Motor neuron (in vitro differentiated cells): ENCODE data around the gene SH3TC2. TPM values are rescaled to one million over a fixed set of nuclear protein-coding genes. Genes with fewer than 3 reads are reported as not detected.
A peak's percentile ranks its signal among the peaks of the same experiment; 100 is the strongest.

Experiments used
- ATAC-seq, 8 experiments: fragments of 200-7000 bp; cut with Tn5 transposase; replicated peaks in 6 of 8; 2 replicates each; pipeline ENCODE4 v1.8.0; 2021; ENCODE audit warnings: mild to moderate bottlenecking in 8 of 8, moderate library complexity in 8 of 8
- H3K27ac ChIP-seq, 2 donors: fragments of 250-450 bp; sonication (Bioruptor Pico); 2 replicates each; pipeline ENCODE4 v1.9.0; 2021; ENCODE audit warnings: antibody characterized with exemption in 2 of 2, mild to moderate bottlenecking in 2 of 2, moderate library complexity in 1 of 2
- H3K4me1 ChIP-seq, 2 donors: fragments of 250-450 bp; sonication (Bioruptor Pico); replicated peaks in 1 of 2; 2 replicates each; pipeline ENCODE4 v1.6.1; 2021; ENCODE audit warnings: antibody characterized with exemption in 2 of 2, mild to moderate bottlenecking in 2 of 2, moderate library complexity in 1 of 2
- H3K4me3 ChIP-seq, 5 donors: fragments of 250-450 bp; sonication (Bioruptor Pico); 2 replicates each; pipeline ENCODE4 v1.9.0; 2021; ENCODE audit warnings: antibody characterized with exemption in 5 of 5, mild to moderate bottlenecking in 5 of 5, moderate library complexity in 4 of 5
- WGBS, 10 experiments: fragments of 450-650 bp; shearing (Covaris generic); methylation state at CpG; one replicate each; pipeline ENCODE4 v1.0.0; 2022; 5-methylcytosine and 5-hydroxymethylcytosine counted together
- in situ Hi-C, 9 experiments: fragments of 400-800 bp; cut with MboI; loops; one replicate each; pipeline ENCODE4 v1.15.0; 2021; ENCODE audit warnings: low sequenced_read_pairs in 9 of 9, low pct_unique_long_range_greater_than_20kb in 2 of 9; ENCODE audit not compliant: unreplicated experiment in 9 of 9
- total RNA-seq, 8 experiments: library from RNA; unstranded; fragments of 300-600 nt; gene quantifications; 2 replicates each; pipeline versions ENCODE4 v1.2.3 to v1.2.4, GENCODE V29; 2022

The SH3TC2 gene
- total RNA-seq, 8 experiments from 2014 or later, result 0.11 to 51.6 (median 0.93) TPM

GRCh38 chr5:149018909-149019443 is 43.9 kb downstream of the SH3TC2 start:
- Histone ChIP-seq H3K27ac (no peak overlapping the region), H3K4me1 (no peaks in the 10 kb centered on the region), H3K4me3 (no peak overlapping the region)
- ATAC-seq, result peak in 2 of 8 experiments; percentile 54 to 64
- in situ Hi-C loops, result no loop called here
- WGBS, 10 experiments, result 0 to 73% (median 49%) methylated on average over 1 to 2 of the region's 2 CpGs; no CpG with 5 or more reads in 2 of the 10 experiments

GRCh38 chr5:149017636-149018035 is 45.2 kb downstream of the SH3TC2 start:
- in situ Hi-C loops, result no loop called here
- peak in 3 of 8 experiments; percentile 58 to 92 (median 84) for ATAC-seq
- no peak overlapping the region for H3K4me3 ChIP-seq
- H3K27ac ChIP-seq, result no peak overlapping the region
- 20 to 83% (median 80%) methylated on average over 1 of the region's 1 CpG; no CpG with 5 or more reads in 5 of the 10 experiments for WGBS, 10 experiments
- H3K4me1 ChIP-seq, result no peaks in the 10 kb centered on the region

- in situ Hi-C loops, result no loop called here
- Histone ChIP-seq H3K27ac (no peak overlapping the region), H3K4me1 (no peaks in the 10 kb centered on the region), H3K4me3 (no peak overlapping the region)
- WGBS, 10 experiments, result 100% methylated on average over 1 of the region's 1 CpG; no CpG with 5 or more reads in 8 of the 10 experiments
- no peak for ATAC-seq
Measured at GRCh38 chr5:149015561-149015960, 47.3 kb downstream of the SH3TC2 start.

GRCh38 chr5:149015126-149015525 is 47.7 kb downstream of the SH3TC2 start:
- H3K27ac ChIP-seq, result no peak overlapping the region
- WGBS, 10 experiments, result 100% methylated on average over 1 of the region's 1 CpG; no CpG with 5 or more reads in 9 of the 10 experiments
- ATAC-seq, result no peak
- H3K4me1 ChIP-seq, result no peaks in the 10 kb centered on the region
- no peak overlapping the region for H3K4me3 ChIP-seq
- in situ Hi-C loops, result no loop called here

- in situ Hi-C loops, result no loop called here
- H3K4me1 ChIP-seq, result no peaks in the 10 kb centered on the region
- H3K27ac ChIP-seq, result no peak overlapping the region
- H3K4me3 ChIP-seq, result no peak overlapping the region
- 67 to 94% (median 91%) methylated on average over 1 to 2 of the region's 2 CpGs; no CpG with 5 or more reads in 6 of the 10 experiments for whole genome bisulfite sequencing, 10 experiments
- no peak for ATAC-seq
Measured at GRCh38 chr5:149014571-149015031, 48.3 kb downstream of the SH3TC2 start.

GRCh38 chr5:149013796-149014195 is 49.1 kb downstream of the SH3TC2 start:
- H3K4me1 ChIP-seq, result no peaks in the 10 kb centered on the region
- no peak overlapping the region for H3K27ac ChIP-seq
- in situ Hi-C loops, result no loop called here
- no peak overlapping the region for H3K4me3 ChIP-seq
- no peak for ATAC-seq
- 0 to 69% (median 55%) methylated on average over 1 to 2 of the region's 2 CpGs; no CpG with 5 or more reads in 5 of the 10 experiments for WGBS, 10 experiments

GRCh38 chr5:149012350-149012749 is 50.5 kb downstream of the SH3TC2 start:
- no peak for ATAC-seq
- 60 to 89% (median 80%) methylated on average over 1 of the region's 5 CpGs; no CpG with 5 or more reads in 6 of the 10 experiments for WGBS, 10 experiments
- H3K4me1 ChIP-seq, result no peaks in the 10 kb centered on the region
- in situ Hi-C loops, result no loop called here
- no peak overlapping the region for H3K27ac ChIP-seq
- H3K4me3 ChIP-seq, result no peak overlapping the region

GRCh38 chr5:149011728-149012127 is 51.1 kb downstream of the SH3TC2 start:
- WGBS, 10 experiments, result 58 to 94% (median 84%) methylated on average over 2 of the region's 2 CpGs; no CpG with 5 or more reads in 1 of the 10 experiments
- Histone ChIP-seq H3K4me3 (no peak overlapping the region), H3K4me1 (no peaks in the 10 kb centered on the region), H3K27ac (no peak overlapping the region)
- in situ Hi-C loops, result no loop called here
- ATAC-seq, result no peak

GRCh38 chr5:149011084-149011483 is 51.8 kb downstream of the SH3TC2 start:
- Histone ChIP-seq H3K4me1 (no peaks in the 10 kb centered on the region), H3K27ac (no peak overlapping the region), H3K4me3 (no peak overlapping the region)
- ATAC-seq, result peak in 2 of 8 experiments; percentile 39 to 76
- 80 to 100% (median 90%) methylated on average over 1 to 2 of the region's 3 CpGs; no CpG with 5 or more reads in 5 of the 10 experiments for WGBS, 10 experiments
- in situ Hi-C loops, result no loop called here

- peak in 2 of 8 experiments; percentile 7 to 37 for ATAC-seq
- Histone ChIP-seq H3K4me1 (no peaks in the 10 kb centered on the region), H3K27ac (no peak overlapping the region), H3K4me3 (no peak overlapping the region)
- in situ Hi-C loops, result no loop called here
Measured at GRCh38 chr5:149007174-149007573, 55.7 kb downstream of the SH3TC2 start.

GRCh38 chr5:149006426-149006825 is 56.4 kb downstream of the SH3TC2 start:
- H3K4me3 ChIP-seq, result no peak overlapping the region
- 80 to 100% methylated on average over 1 of the region's 1 CpG; no CpG with 5 or more reads in 8 of the 10 experiments for WGBS, 10 experiments
- in situ Hi-C loops, result no loop called here
- no peaks in the 10 kb centered on the region for H3K4me1 ChIP-seq
- H3K27ac ChIP-seq, result no peak overlapping the region
- no peak for ATAC-seq

GRCh38 chr5:149005077-149005892 is 57.6 kb downstream of the SH3TC2 start:
- WGBS, 10 experiments, result 0 to 73% (median 12%) methylated on average over 1 to 2 of the region's 2 CpGs; no CpG with 5 or more reads in 2 of the 10 experiments
- Histone ChIP-seq H3K4me1 (no peaks in the 10 kb centered on the region), H3K4me3 (no peak overlapping the region), H3K27ac (no peak overlapping the region)
- peak in 1 of 8 experiments; percentile 4 for ATAC-seq
- in situ Hi-C loops, result no loop called here

- in situ Hi-C loops, result no loop called here
- H3K4me3 ChIP-seq, result no peak overlapping the region
- 50 to 100% (median 80%) methylated on average over 1 to 3 of the region's 6 CpGs; no CpG with 5 or more reads in 4 of the 10 experiments for WGBS, 10 experiments
- no peak overlapping the region for H3K27ac ChIP-seq
- ATAC-seq, result no peak
- no peaks in the 10 kb centered on the region for H3K4me1 ChIP-seq
Measured at GRCh38 chr5:149004559-149004958, 58.3 kb downstream of the SH3TC2 start.
